NCI-H2081 treated with DMSO at 0.1 percent for 48 hours (cell line): ENCODE results near the gene H2BK1.

Source experiments
- DNase-seq: peaks from one replicate; lab custom pipeline; 2025; lab: John Stamatoyannopoulos, UW

The H2BK1 gene

DNA sequence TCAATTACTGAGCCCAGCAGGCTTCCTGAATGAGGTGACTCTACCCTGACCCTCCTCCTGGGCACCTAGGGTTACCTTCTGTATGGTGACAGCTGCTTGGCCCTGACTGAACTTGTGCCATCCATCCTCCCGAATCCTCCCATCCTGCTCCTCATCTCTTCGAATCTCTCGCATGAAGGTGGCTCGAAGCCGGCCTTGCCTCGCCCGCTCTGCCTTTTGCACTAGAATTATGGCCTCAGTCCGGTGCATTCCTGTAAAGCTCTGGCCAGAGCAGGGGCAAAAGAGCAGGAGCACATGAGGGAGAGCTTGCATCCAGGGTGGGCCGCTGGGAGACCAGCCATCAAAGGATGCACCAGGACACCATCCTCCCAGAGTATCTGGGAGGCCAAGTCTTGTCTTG, 7.5 kb downstream of the H2BK1 start:
- DNase-seq: no peak

DNA sequence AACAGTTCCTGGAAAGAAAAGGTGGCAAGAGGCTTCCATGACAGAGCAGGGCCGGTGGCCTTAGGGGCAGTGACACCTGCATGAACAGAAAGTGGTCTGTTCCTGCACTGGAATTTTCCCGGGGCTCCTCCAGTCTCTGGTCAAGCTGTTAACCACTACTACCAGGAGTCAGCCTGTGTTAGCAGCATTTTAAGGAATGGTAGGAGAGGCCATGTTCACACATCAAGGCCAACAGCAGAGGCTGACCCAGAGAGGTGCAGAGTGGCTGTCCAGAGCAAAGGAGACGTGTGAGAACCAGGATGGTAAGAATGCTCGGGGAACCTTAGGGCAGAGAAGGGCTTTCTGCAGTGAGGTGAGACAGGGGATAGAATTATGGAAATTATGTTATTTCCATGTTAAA, 8.5 kb downstream of the H2BK1 start:
- DNase-seq: no peak

DNA sequence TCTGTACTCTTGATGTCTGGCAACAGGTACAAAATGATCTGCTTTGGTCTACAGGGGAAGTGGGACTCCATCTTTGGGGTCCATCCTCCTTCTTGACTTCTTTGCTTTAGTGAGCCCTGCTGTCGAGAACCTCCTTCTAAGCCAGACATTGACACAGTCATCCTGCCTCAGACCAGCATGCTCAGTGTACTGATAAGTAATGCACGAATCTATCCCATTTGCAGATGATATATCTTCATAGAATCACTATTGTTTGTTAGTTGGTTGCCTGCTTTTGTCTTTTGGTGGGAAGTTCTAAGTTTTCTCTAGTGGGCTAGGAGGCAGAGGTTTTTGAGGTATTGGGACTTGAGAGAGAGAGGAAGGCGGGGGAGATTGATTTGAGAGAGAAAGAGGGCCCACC, 8.9 kb downstream of the H2BK1 start:
- DNase-seq: no peak

DNA sequence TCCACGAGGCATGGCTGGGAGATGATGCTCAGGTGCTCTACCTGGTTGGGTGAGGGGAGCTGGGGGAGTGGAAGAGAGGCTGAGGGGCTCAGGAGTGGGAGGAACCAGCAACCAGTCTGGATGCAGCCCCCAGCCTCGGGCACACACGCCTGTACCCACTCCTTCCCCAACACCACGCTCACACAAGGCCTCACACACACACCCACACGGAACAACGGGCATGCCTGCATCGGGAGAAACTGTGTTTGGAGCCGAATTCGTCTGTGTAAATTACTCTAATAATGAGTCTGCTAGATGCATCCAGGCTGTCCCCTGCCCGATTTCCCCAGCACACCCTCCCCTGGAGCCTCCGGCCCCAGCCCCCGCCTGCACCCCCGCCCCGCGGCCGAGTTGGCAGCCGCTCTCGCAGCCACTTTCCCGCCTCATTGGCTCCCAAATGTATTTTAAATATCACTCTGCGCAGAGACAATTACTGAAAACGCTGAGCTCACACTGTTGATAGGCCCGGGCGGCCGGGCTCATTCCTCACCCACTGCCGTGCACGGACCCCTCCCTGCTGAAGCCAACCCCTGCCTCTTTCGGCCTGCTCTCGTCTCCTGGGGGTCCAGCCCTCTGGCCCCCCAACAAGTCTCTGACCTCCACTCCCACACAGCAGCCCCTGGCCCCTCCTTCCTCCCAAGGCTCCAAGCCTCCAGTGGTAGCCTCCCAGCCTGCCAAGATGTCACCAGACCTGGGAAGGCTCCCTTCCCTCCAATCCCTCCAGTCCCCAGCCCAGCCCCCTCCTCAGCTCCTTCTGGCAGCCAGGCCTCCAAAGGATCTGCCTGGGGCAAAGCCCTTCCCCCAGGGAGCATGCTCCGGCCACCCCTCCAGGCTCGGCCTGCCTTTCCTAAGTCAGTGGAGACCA, 11.1 kb downstream of the H2BK1 start:
- DNase-seq: peak; percentile 38

DNA sequence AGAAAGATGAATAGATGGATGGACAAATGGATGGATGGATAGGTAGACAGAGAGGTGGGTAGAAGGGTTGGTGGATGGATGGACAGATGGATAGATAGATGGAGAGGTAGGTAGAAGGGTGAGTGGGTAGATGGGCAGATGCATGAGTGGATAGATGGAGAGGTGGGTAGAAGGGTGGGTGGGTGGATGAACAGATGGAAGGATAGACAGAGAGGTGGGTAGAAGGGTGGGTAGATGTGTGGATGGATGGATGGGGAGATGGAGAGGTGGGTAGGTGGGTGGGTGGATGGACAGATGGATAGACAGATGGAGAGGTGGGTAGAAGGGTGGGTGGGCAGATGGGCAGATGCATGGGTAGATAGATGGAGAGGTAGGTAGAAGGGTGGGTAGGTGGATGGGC, 12.4 kb downstream of the H2BK1 start:
- no peak for DNase-seq

DNA sequence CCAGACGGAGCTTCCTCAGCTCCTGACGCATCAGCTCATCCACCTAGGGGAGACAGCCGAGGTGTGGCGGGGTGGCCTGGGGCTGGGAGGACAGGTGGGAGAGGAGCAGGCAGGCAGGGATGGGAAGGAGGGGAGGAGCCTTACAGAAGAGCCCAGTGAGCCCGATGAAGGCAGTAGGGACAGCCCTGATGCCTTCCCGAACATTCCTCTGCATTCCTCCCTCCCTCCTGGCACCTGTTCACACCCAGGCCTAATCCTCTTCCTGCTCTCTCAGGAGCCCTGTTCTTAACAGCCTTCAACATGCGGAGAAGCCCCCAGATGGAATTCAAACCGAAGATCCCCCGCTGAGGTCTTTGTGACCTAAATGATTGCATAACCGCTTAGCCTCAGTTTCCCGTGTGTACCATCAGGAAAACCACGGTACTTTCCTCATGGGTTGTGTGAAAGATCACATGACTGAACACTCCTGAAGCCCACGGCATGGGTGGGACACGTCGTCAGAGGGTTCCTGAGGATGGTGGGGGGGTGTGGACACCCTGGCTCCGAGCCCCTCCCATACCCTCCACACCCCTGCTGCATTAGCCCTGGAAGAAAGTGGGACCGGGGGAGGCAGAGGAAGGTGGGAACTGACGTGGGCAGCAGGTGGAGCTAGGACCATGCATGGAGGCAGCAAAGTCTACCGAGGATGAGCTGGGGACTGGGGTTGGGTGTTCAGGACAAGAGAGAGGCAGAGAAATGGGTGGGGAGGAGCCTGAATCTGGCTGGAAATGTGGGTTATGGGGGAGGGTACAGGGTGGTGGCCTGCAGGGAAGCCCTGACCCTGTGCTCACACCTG, 14.5 kb downstream of the H2BK1 start:
- no peak for DNase-seq

DNA sequence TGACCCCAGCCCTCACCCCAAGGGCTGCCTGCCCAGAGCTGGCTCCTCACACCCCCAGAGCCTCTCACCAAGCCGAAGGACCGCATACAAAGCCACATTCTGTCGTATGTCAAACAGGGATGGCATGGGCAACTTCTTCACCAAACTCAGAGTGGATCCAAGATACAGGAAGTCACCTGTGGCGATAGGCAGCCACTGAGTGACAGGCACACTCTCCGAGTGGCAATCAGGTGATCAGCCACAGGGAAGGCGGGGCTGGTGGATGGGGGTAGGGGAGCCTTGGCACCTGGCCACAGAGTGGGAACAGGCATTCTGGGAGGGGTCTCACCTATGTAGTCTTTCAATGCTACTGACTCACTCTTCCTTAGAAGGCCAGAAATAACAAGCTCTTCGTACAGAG, 16.1 kb downstream of the H2BK1 start:
- no peak for DNase-seq

DNA sequence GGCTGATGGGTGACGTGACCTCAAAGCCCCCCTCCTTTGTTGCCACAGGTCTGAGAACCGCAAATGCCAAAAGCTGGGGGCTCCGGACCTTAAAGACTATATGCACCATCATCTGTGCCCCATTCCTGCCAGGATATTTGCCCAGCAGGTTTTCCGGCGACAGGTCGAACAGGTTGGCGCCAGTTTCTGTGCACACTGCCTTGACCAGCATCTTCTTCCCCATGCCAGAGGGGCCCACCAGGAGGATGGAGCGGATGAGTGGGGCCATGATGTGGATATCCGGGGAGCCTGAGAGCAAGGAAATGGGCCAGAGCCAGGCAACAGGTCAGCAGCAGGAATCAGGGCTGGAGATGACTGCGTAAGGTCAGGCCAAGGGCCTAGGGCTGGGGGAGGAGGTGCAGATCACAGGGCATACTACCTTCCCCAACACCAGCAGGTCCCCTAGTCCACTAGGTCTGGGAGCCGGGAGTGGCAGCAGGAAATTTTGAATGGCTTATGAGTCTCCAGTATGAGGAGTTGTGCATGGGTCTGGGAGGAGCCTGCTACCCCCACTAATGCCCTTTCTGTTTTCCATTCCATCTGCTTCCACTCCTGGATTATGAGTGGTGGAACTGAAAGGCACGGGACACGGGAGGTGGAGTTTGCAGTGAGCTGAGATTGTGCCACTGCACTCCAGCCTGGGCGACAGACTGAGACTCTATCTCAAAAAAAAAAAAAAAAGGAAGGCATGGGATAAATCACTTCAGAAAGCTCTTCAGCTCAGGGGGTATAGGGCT, 16.9 kb downstream of the H2BK1 start:
- no peak for DNase-seq

DNA sequence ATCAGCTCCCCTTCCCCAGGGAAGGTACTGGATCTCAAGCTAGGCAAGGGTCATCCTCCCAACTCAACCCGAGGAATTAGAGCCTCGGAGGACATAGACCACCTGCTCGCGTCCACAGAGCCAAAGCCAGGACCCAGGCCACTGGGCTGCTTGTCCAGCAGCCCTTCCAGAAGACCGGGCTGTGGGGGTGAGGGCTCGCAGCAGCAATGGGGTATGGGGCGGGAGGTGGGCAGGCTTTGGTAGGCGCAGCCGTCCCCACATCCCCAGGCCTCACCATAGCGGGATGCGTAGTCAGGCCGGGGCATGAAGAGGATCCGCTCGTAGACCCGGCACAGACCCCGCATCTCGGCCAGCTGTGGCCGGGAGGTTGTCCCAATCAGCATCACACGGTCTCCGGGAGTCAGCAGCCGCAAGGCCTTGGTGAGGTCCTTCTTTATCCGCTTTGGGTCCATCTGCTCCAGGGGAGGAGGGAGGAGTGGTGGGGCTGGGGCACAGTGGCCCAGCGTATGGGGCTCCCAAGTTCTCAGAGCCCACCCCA, 18.2 kb downstream of the H2BK1 start:
- DNase-seq: no peak

DNA sequence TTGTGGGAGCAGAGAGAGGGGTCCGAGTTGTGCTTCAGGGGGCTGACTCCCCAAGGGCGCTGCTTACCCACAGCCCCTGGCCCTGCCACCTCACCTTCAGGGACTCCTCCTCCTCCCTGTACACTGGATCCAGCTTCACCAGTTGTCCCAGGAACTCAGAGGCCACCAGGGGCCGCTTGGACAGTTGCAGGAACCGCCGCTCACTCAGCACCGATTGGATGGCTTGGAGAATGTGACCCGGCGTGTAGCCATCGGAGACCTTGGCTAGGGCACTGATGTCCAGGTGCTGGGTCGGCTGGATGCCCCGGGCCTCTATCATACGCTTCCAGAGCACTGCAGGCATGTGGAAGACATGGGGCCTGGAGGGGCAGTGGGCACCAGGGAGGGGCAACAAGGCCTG, 18.7 kb downstream of the H2BK1 start:
- DNase-seq: no peak

DNA sequence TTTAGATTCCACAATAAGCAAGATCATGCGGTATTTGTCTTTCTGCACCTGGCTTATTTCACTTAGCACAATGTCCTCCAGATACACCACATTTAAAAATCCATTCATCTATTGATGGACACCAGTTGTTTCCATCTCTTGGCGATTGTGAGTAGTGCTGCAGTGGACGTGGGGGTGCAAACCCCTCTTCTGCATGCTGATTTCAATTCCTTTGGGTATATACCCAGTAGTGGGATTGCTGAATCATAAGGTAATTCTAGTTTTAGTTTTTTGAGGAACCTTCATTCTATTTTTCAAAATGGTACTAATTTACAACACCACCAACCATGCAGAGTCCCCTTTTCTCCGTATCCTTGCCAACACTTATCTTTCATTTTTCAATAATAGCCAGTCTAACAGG, 21.2 kb downstream of the H2BK1 start:
- no peak for DNase-seq

DNA sequence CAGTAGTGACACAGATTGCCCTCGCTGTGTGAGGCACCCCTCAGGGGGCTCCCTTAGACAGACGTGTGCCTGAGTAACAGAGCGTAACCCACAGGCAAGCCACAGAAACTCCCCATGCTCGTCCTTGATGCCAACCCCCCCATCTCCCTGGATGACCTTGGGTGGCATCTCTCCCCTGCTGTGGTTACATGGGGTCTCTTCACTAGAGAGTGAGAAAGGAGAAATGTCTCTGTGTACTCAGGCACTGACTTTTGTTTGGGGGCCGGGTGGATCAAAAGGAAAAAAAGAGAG, 22.1 kb downstream of the H2BK1 start:
- DNase-seq: no peak

DNA sequence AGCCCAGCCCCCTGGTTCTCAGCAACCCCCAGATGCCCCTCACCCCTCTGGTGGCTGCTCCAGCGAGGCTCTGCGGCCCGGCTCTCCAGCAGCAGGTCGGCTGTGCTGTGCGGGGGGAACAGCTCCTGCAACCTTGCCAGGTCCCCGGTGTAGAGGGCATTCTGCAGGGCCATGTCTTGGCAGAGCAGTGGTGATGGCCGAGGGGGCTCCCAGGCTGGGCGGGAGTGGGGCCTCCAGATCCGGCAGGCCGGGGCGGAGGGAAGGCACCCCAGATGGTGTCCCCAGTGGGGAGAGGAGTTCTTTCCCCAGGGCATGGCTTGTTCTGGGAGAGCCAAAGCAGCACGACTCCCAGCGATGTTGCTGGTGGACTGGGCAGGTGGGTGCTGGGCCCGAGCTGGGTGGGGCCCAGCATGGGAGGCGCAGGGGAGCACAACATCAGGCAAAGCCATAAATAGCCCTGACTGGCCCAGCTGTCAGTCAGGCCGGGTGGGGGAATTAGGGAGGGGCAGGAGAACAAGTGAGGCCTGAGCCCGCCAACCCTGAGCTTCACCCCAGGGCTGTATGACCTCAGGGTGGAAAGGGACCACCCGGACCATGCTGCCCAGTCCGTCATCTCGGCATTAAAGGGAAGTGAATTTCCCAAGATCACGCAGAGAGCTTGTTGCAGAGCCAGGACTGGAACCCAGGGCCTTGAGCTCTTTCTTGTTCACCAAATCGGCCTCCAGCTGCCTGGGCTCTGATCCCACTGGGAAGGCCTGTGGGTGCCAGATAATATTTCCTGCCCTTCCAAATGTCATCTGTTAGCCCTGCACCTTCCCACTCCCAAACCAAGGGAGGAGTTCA, 22.7 kb downstream of the H2BK1 start:
- DNase-seq: no peak

DNA sequence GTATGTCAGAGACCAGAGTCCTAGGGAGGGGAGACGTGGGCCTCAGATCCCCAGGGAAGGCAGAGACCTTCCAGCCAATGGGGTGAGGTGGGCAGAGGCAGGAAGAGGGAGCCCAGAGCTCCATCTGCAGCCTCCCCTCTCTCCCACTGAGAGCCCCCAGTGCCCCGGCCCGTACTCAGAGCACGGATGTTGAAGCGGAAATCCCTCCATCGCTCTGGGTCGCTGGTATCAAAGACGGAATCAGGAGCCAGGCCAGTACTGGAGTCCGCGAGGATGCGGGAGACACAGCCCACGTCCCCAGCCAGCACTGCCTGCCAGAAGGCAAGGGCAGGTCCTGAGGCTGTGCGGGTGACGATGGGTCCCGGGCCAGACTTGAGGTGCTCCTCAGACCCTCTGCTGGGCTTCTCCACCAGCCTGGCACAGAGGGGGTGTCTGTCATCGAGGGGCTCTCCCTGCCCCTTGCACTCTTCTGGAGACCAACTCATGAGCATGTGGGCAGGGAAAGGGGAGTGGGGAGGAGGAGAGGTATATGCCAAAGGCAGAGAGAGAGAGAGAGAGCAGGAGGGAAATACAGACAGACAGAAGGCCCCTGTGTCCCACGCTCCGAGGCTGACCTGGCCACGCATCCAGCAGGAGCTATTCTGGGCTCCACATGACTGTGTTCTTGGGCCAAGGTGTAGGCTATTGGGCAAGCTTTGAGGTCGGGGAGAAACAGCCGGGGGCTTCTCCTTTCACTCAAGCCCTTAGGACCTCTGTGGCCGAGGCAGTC, 23.5 kb downstream of the H2BK1 start, which contains the start of gene ASB10:
TSS of gene ASB10 (minus strand) at position 611 of the 769 bp plus-strand sequence. CDS start at position 491, 120 bp downstream.
- no peak for DNase-seq

DNA sequence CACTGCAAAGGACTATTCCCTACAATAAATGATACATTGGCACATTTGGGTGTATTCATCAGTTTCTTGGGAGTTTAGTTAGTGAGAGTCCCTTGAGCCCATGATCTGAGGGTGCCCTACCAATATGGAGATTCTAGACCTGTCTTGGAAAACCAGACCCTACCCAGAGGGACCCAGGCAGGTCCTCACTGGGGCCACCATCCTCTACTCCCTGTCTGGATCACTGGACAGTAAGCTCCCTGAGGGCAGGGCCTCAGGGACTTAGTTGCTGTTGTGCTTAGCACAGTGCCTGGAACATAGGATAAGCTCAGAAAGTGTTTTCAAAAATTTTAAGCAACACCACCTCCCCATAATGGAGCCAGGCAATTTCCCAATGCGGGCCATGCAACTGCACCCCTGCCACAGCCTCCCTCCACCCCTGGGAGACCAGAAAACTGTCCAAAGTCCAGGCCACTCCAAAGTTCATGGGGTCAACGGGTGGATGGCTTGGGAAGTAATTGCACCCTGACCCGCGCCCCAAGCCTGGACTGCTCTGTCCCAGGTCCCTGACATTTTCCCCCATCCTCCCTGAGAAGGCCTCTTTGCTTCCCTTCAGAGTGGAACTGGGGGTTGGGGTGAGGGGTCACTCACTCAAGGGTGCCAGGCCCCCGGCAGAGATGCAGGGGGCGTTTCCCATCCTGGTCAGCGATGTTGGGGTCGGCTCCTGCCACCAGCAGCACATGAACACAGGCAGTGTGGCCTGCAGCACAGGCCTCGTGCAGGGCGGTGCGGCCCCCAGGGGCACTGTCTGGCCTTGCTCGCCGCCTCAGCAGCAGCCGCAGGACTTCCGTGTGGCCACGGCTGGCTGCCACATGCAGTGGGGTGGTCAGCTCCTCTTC, 24.3 kb downstream of the H2BK1 start:
- DNase-seq: no peak

DNA sequence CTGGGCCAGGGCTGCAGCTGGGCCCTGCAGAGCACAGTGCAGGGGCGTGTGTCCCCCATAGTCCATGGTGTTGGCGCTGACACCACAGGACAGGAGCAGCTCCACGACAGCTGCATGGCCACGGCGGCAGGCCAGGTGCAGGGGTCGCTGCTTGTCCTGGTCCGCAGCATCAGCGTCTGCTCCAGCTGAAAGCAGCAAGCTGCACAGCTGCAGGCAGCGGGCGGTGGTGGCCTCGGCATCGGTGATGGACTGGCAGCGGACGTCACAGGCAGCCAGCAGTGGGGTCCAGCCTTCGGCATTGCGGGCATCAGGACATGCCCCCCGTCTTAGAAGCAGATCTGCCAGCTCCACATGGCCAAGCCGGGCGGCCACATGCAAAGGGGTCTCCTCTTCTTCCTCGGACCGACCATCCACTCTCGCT, 29.3 kb downstream of the H2BK1 start:
- DNase-seq: no peak

DNA sequence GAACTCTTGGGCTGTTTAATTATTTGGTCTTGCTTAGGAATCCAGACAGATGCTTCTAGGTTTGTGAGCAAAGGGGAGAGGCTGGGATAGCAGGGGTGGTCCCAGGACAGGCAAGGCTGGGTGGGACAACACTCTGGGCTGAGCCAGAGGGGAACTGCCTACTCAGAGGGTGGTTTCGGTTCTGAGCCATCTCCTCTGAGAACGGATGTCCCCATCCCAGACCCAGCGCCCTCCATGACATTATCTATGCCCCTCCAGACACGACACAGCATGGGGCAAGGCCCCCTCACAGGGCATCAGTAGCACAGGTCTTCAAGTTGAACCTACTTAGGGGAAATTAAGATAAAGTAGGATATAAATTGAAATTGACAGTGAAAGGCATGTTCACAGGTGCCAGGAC, 30.3 kb downstream of the H2BK1 start:
- DNase-seq: no peak

DNA sequence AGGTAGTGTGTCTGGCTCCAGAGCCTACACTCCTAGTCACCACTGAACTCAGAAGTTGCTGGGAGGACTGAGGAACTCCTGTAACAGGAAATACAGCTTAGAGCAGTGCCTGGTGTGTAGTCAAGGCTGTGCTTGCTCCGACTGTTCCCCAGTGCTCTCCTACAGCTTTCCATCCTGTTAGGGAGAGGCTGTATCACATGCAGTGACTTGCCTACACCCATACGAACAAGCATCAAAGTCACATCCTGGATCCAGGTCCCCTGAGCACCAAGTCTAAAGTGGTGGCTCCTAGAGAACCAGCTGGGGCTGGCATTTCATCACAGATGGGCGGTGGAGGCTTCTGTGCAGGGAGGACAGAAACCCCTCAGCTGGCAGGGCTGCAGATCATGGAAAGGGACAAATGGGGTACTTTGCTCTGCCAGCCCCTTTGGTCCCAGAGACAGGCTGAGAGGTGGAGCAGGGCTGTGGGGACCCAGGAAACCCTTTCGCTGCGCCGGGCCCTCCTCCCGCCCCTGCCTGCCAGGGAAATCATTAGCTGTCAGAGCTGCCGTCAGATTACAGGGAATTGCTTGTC, 30.9 kb downstream of the H2BK1 start:
- no peak for DNase-seq

DNA sequence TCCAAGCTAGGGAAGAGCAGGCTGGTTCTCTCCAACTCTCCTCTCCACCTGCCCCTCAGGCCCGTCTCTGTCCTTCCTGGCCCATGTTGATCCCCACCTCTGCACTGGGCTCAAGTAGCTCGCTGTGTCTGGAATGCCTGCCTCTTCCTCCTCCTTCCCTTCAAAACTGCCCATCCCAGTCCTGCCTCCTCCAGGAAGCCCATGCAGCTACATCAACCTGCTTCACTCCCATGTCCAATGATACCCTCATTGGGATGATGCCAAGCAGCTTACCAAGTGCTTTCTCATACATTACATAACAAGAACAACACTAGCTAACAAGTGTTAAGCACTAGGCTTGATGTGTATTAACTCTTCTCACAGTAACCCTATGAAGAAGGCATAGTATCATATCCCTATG, 31.5 kb downstream of the H2BK1 start:
- no peak for DNase-seq
